ENCODE data around the gene KCNQ4.

KCNQ4 gene

DNA sequence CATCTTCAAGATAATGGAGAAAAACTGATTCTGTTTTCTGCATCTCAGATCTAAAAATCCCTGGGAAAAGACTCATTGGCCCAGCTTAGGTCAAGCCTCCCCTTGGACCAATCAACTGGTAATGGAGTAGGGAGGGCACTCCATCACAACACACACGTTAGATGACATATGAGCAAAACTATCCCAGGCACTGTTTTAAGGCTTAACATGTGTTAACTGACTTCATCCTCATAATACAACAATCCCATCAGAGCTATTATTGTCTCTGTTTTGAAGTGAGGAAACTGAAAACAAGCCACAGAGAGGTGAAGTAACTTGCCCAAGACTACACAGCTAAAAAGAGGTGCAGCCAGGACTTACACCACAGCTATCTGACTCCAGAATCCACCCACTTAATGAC is 93.3 kb downstream of the KCNQ4 start:
- TF ChIP-seq, protein P1, sequence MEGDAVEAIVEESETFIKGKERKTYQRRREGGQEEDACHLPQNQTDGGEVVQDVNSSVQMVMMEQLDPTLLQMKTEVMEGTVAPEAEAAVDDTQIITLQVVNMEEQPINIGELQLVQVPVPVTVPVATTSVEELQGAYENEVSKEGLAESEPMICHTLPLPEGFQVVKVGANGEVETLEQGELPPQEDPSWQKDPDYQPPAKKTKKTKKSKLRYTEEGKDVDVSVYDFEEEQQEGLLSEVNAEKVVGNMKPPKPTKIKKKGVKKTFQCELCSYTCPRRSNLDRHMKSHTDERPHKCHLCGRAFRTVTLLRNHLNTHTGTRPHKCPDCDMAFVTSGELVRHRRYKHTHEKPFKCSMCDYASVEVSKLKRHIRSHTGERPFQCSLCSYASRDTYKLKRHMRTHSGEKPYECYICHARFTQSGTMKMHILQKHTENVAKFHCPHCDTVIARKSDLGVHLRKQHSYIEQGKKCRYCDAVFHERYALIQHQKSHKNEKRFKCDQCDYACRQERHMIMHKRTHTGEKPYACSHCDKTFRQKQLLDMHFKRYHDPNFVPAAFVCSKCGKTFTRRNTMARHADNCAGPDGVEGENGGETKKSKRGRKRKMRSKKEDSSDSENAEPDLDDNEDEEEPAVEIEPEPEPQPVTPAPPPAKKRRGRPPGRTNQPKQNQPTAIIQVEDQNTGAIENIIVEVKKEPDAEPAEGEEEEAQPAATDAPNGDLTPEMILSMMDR (conservative IDR thresholded peaks at IDR 0.05; ENCODE audit: low read length): no peak
- peak; percentile 48 for DNase-seq (ENCODE audit: low read depth)
- no peak overlapping the region for H3K4me3 ChIP-seq (ENCODE audit: low read length)

DNA sequence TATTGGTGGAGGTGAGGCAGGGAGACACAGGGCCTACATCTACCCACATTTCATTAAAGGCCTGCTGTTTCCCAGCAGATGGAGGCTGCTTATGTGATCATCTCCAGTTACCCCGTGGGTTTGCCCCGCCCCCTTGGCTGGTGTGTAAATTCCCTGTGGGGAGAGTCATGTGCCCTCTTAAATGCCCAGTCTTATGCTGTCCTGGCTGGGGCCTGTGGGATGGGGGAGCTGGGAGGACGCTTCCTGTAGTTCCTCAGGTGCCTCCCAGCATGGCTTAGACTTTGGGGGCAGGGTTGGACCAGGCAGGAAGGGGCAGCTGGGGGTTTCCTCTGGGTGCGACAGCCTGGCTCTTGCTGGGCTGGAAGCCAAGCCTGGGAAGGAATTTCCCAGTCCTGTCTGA is 94.1 kb downstream of the KCNQ4 start:
- H3K4me3 ChIP-seq (ENCODE audit: low read length): no peak overlapping the region
- DNase-seq (ENCODE audit: low read depth): peak; percentile 90
- TF ChIP-seq, protein P1 (conservative IDR thresholded peaks at IDR 0.05; ENCODE audit: low read length): no peak

DNA sequence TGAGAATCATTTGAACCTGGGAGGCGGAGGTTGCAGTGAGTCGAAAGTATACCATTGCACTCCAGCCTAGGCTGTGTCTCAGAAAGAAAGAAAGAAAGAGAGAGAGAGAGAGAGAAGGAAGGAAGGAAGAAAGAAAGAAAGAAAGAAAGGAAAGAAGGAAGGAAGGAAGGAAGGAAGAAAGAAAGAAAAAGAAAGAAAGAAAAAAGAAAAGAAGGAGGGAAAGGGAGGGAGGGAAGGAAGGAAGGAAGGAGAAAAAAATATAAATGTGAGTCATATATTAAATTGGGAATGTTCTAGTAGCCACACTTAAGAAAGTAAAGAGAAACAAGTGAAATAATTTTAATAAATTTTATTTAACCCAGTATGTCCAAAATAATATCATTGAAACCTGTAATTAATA is 95.3 kb downstream of the KCNQ4 start:
- TF ChIP-seq, protein P1 (conservative IDR thresholded peaks at IDR 0.05; ENCODE audit: low read length): no peak
- no peak for DNase-seq (ENCODE audit: low read depth)
- H3K4me3 ChIP-seq (ENCODE audit: low read length): no peak overlapping the region

DNA sequence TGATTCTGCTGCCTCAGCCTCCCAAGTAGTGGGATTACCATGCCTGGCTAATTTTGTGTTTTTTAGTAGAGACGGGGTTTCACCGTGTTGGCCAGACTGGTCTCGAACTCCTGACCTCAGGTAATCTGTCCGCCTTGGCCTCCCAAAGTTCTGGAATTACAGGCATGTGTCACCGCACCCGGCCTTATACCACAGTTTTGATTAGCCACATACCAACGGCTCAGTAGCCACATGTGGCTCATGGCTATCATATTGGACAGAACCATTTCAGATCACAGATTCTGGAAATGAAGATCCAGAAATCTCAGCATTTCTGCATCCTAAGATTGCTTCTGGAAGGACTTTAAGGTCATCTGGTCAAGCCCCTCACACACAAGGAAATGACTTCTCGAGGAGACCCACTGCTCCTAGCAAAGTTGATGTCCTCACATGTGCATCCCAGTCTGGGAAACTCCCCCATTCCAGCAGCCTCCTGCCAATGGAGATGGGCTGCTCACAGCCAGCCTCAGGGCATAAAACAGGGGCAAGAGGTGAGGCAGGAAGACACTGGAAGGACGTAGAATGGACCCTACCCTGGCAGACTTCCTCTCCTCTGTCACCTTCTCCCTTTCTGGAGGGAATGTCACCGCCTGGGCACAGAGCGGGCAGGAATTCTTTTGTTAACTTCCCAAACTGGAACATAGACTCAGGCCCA is 96.0 kb downstream of the KCNQ4 start:
- TF ChIP-seq, protein P1 (conservative IDR thresholded peaks at IDR 0.05; ENCODE audit: low read length): no peak
- no peak overlapping the region for H3K4me3 ChIP-seq (ENCODE audit: low read length)
- DNase-seq (ENCODE audit: low read depth): no peak

DNA sequence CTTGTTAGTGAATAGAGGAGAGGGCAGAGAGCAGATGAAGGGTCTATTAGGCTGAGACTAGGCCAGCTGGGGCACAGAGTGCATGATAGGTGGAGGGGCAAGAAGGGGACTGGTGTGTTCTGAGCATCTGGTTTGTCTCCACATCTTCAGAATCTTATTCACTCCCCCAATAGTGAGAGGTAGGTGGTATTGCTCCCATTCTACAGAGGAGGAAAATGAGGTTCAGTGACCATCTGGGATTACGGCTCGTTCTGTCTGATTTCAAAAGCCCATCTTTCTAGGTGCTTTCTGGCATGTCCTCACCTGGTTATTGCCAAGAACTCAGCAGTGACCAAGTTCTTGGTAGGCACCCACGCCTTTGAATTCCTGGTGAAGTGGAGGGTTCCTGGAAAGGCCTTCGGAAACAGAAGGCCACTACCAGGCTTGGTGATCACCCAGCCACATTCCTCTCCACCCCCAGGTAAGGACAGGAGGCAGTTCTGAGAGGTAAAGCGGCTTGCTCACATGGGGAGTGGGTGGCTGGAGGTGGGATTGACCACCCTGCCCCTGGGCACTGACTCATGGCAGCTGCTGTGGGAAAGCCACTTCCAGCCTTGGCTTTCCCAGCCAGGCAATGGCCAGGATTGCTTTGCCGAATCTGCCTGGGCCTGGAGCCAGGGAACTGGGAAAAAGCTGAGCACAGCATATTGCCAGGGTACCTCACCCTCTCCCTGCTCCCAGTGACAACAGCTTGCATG is 97.4 kb downstream of the KCNQ4 start:
- H3K4me3 ChIP-seq (ENCODE audit: low read length): no peak overlapping the region
- TF ChIP-seq, protein P1 (conservative IDR thresholded peaks at IDR 0.05; ENCODE audit: low read length): no peak
- DNase-seq (ENCODE audit: low read depth): no peak

DNA sequence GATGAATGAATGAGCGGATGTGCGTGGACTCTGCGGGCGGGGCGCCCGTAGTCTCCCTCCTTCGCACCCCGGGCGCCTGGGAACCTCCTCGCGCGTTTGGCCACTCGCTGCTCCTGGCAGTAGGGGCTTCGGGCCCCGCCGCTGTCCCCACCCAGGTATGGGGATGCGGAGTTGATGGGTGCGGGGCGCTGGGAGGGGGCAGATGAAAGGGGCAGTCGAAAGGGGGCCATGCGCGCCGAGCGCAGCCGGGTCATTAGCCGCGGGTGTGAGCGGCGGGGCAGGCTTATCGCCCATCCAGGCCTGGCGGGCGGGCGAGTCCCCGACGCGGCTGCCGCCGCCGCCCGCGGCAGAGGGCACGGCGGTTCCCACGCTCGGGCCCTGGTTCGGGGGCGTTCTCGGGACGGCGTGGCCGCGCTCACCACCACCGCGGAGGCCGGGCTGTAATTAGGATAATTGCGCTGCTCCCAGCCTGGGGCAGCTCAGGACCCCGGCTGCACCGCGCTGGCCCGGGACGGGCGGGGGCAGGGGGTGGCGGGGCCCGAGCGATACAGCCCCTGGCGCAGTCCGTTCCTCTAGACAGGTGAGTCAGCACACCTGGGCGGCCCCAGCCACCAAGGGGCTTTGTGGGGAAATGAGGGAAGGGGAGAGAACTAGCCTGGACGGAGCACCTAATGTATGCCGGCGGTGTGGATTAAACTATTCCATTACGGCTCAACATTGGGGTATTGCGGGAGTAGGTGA is 100.6 kb downstream of the KCNQ4 start:
- H3K4me3 ChIP-seq (ENCODE audit: low read length): no peak overlapping the region
- DNase-seq (ENCODE audit: low read depth): no peak

More for the DNA sequence above, 100.6 kb downstream of the KCNQ4 start:
- TF ChIP-seq, protein P1 (conservative IDR thresholded peaks at IDR 0.05; ENCODE audit: low read length): no peak
